K562 (cell line): ENCODE data around the gene BCAP31. TPM values are rescaled to one million over a fixed set of nuclear protein-coding genes. Genes with fewer than 3 reads are reported as not detected.

Experiments
- ATAC-seq: fragments of 200-7000 bp; cut with Tn5 transposase; 3 replicates; pipeline ENCODE4 v1.9.1; 2020; ENCODE audit warnings: moderate library complexity
- BruUV-seq: library from RNA; stranded (reverse); fragments of 400-500 nt; replicated peaks from 2 replicates; lab custom pipeline; 2021; lab: Mats Ljungman, UMichigan
- CTCF ChIA-PET: fragments of 300-600 bp; formaldehyde crosslinking; extraction: SDS; loops from one replicate; lab custom pipeline; 2021; ENCODE audit warnings: low intra/inter-chr PET ratio; lab: Yijun Ruan, JAX
- POLR2A ChIA-PET: fragments of 300-600, 350-650 bp; sonication (Branson Sonifier 250); formaldehyde crosslinking; extraction: SDS; loops from one replicate; lab custom pipeline; 2021; ENCODE audit warnings: antibody characterized with exemption, inconsistent platforms; lab: Yijun Ruan, JAX
- DNase-seq, 4 experiments: peaks; one replicate each; pipeline versions ENCODE4 v3.0.0 to v3.0.0-alpha.2; 2011 to 2018; ENCODE audit warnings: low spot score in 3 of 4, mixed read lengths in 3 of 4; ENCODE audit errors: extremely low read depth in 1 of 4
- FAIRE-seq: peaks from 2 replicates; lab custom pipeline; 2011; peaks lifted over from hg19 to GRCh38; lab: Jason Lieb, UNC
- H2AFZ ChIP-seq: 2 replicates; pipeline ENCODE4 v1.6.0; 2011; ENCODE audit warnings: low read depth, low read length, control low read depth, inconsistent platforms
- H3K27ac ChIP-seq: fragments of 200-600 bp; 3 replicates; pipeline ENCODE4 v1.8.0; 2011; ENCODE audit warnings: low read depth, mild to moderate bottlenecking, control low read depth, inconsistent platforms, low read length, moderate library complexity, mixed read lengths; ENCODE audit errors: extremely low read depth
- H3K27me3 ChIP-seq, 2 experiments: fragments of 300-600 bp in 1 of 2; 2 replicates in 1 of 2; 3 replicates in 1 of 2; pipeline versions ENCODE4 v1.6.0 to v1.8.0; 2011; ENCODE audit warnings: inconsistent platforms in 2 of 2, low read length in 2 of 2, mild to moderate bottlenecking in 1 of 2, mixed read lengths in 1 of 2, moderate library complexity in 1 of 2; ENCODE audit not compliant: control insufficient read depth in 2 of 2, insufficient read depth in 2 of 2
- H3K36me3 ChIP-seq: fragments of 300-600 bp; 3 replicates; pipeline ENCODE4 v1.8.0; 2011; ENCODE audit warnings: mild to moderate bottlenecking, low read length, inconsistent platforms; ENCODE audit not compliant: control insufficient read depth, insufficient read depth
- H3K4me1 ChIP-seq, 2 experiments: fragments of 200-600 bp in 1 of 2; replicated peaks in 1 of 2; 2 replicates in 1 of 2; 3 replicates in 1 of 2; pipeline versions ENCODE4 v1.5.1 to v1.8.0; 2011; ENCODE audit warnings: inconsistent platforms in 2 of 2, low read length in 2 of 2, mild to moderate bottlenecking in 1 of 2, mixed read lengths in 1 of 2, moderate library complexity in 1 of 2; ENCODE audit not compliant: control insufficient read depth in 2 of 2, insufficient read depth in 2 of 2
- H3K4me2 ChIP-seq: 2 replicates; pipeline ENCODE4 v1.6.1; 2011; ENCODE audit warnings: low read length, control low read depth, inconsistent platforms, mixed read lengths; ENCODE audit not compliant: insufficient read depth
- H3K4me3 ChIP-seq: fragments of 200-600 bp; sonication (generic), shearing (Covaris generic); 2 replicates; pipeline ENCODE4 v1.5.1; 2016; ENCODE audit warnings: control low read depth, inconsistent platforms
- H3K79me2 ChIP-seq: fragments of 200-600 bp; 3 replicates; pipeline ENCODE4 v1.8.0; 2011; ENCODE audit warnings: low read length, inconsistent platforms; ENCODE audit not compliant: control insufficient read depth, insufficient read depth
- H3K9ac ChIP-seq, 2 experiments: 2 replicates each; pipeline versions ENCODE4 v1.6.0 to v1.6.1; 2011; ENCODE audit warnings: low read depth in 2 of 2, low read length in 2 of 2, control low read depth in 1 of 2, inconsistent platforms in 1 of 2, mild to moderate bottlenecking in 1 of 2, mixed read lengths in 1 of 2; ENCODE audit not compliant: insufficient read depth in 1 of 2
- H3K9me1 ChIP-seq: one replicate; pipeline ENCODE4 v1.6.0; 2011; ENCODE audit warnings: inconsistent platforms, mild to moderate bottlenecking, low read length, moderate library complexity; ENCODE audit not compliant: control insufficient read depth, insufficient read depth
- H3K9me3 ChIP-seq: replicated peaks from 2 replicates; pipeline ENCODE4 v1.5.1; 2011; ENCODE audit warnings: low read depth, low read length, inconsistent platforms; ENCODE audit not compliant: control insufficient read depth, insufficient read depth
- H4K20me1 ChIP-seq: replicated peaks from 2 replicates; pipeline ENCODE4 v1.6.1; 2011; ENCODE audit warnings: low read length, inconsistent platforms, mixed read lengths; ENCODE audit not compliant: control insufficient read depth, insufficient read depth
- BCOR ChIP-seq: fragments of 450-650 bp; IDR thresholded peaks from 2 replicates; pipeline ENCODE4 v1.6.1; 2016
- CTBP1 ChIP-seq: fragments of 450-650 bp; IDR thresholded peaks from 2 replicates; pipeline ENCODE4 v1.6.1; 2016; ENCODE audit warnings: borderline replicate concordance
- MYC ChIP-seq, 2 experiments: fragments of 250-450 bp in 1 of 2; sonication (Bioruptor Pico) in 1 of 2; IDR thresholded peaks; 2 replicates each; pipeline versions ENCODE4 v1.5.1 to v1.6.1; 2012 to 2021; ENCODE audit warnings: low read depth in 2 of 2, borderline replicate concordance in 1 of 2, improper control_type of control experiment in 1 of 2, low read length in 1 of 2, mild to moderate bottlenecking in 1 of 2, moderate library complexity in 1 of 2
- NRF1 ChIP-seq, 2 experiments: fragments of 450-650 bp; IDR thresholded peaks in 1 of 2; conservative IDR thresholded peaks in 1 of 2; 2 replicates each; pipeline ENCODE4 v1.6.1; 2014; ENCODE audit warnings: mild to moderate bottlenecking in 2 of 2
- PCBP2 ChIP-seq: fragments of 200-400 bp; formaldehyde crosslinking; IDR thresholded peaks from 2 replicates; pipeline ENCODE4 v1.6.1; 2018; ENCODE audit warnings: low read length, low read depth, mild to moderate bottlenecking, moderate library complexity; ENCODE audit not compliant: poor library complexity, severe bottlenecking
- RAD21 ChIP-seq, 2 experiments: fragments of 250-450 bp in 1 of 2; fragments of 450-650 bp in 1 of 2; sonication (Bioruptor Pico) in 1 of 2; formaldehyde crosslinking in 1 of 2; IDR thresholded peaks in 1 of 2; conservative IDR thresholded peaks in 1 of 2; 2 replicates each; pipeline versions ENCODE4 v1.4.0 to v1.8.0; 2020 to 2022; ENCODE audit warnings: mild to moderate bottlenecking in 2 of 2, moderate library complexity in 1 of 2
- RCOR1 ChIP-seq, 2 experiments: IDR thresholded peaks; 2 replicates each; pipeline ENCODE4 v1.6.1; 2012; ENCODE audit warnings: low read depth in 2 of 2, low read length in 2 of 2, borderline replicate concordance in 1 of 2, improper control_type of control experiment in 1 of 2
- SMC3 ChIP-seq: conservative IDR thresholded peaks from 2 replicates; pipeline ENCODE4 v1.6.1; 2011; ENCODE audit warnings: low read depth, low read length, improper control_type of control experiment; ENCODE audit not compliant: insufficient read depth
- WGBS: fragments of 100-300 bp; shearing (Covaris generic); methylation state at CpG from one replicate; pipeline ENCODE4 v1.1.6; 2016; ENCODE audit warnings: low coverage, mixed read lengths; ENCODE audit not compliant: insufficient coverage; ENCODE audit errors: missing lambda C conversion rate; 5-methylcytosine and 5-hydroxymethylcytosine counted together
- in situ Hi-C: fragments of 300-500 bp; cut with MboI; formaldehyde crosslinking; loops from 4 replicates; pipeline ENCODE4 v1.15.0; 2018; ENCODE audit warnings: inconsistent platforms, mixed read lengths
- intact Hi-C: fragments of 100-400 bp; cut with micrococcal nuclease; formaldehyde crosslinking; loops from 2 replicates; pipeline ENCODE4 v1.14.2; 2022
- polyA plus RNA-seq, 8 experiments: library from polyadenylated mRNA; depleted of rRNA in 4 of 8; stranded (reverse) in 5 of 8; unstranded in 3 of 8; fragments of >200 nt; fragmentation: Nextera tagmentation in 2 of 8; fragmentation: Illumina TruSeq in 1 of 8; extraction: Ambion mirVana in 2 of 8; extraction: Trizol in 1 of 8; gene quantifications; 2 replicates each; pipeline versions ENCODE4 v1.2.1 to v1.2.3, GENCODE V29; 2011 to 2014; ENCODE audit warnings: inconsistent platforms in 1 of 8, missing spikeins in 1 of 8
- total RNA-seq, 7 experiments: library from RNA; depleted of rRNA in 6 of 7; stranded (reverse); fragments of >200 nt in 6 of 7; fragmentation: Illumina TruSeq in 2 of 7; extraction: Trizol in 2 of 7; gene quantifications; 2 replicates each; pipeline versions ENCODE4 v1.2.1 to v1.2.3, GENCODE V29; 2011 to 2021; ENCODE audit warnings: low replicate concordance in 1 of 7
- TF ChIP-seq, protein P1 (sequence below), 2 experiments: fragments of 450-650 bp; formaldehyde crosslinking in 1 of 2; IDR thresholded peaks; 2 replicates each; pipeline versions ENCODE4 v1.4.0 to v1.6.1; 2014 to 2020; ENCODE audit warnings: mild to moderate bottlenecking in 2 of 2, borderline replicate concordance in 1 of 2, low read depth in 1 of 2

BCAP31 gene
- total and polyA plus RNA-seq, 9 of the 15 experiments (the other 6 are each of a cell fraction or from before 2014, with no cell fraction given), result 156 to 683 (median 188) TPM

DNA sequence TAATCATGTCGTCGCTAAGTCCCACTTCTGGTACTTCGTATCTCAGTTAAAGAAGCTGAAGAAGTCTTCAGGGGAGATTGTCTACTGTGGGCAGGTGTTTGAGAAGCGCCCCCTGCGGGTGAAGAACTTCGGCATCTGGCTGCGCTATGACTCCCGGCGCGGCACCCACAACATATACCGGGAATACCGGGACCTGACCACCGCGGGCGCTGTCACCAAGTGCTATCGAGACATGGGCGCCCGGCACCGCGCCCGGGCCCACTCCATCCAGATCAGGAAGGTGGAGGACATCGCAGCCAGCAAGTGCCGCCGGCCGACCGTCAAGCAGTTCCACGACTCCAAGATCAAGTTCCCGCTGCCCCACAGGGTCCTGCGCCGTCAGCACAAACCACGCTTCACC, 61.9 kb downstream of the BCAP31 start:
- Histone ChIP-seq H3K4me2 (peak overlapping the region; percentile 46; the same call in 1 of the 2 replicates), H3K36me3 (no peaks in the 10 kb centered on the region), H2AFZ (peak overlapping the region; percentile 59), H3K27ac (no peak overlapping the region), H3K9me3 (0 out of 2 replicates have a peak, but pooled peaks cover 2% of the 10 kb centered on the region), H3K9ac (peak overlapping the region in 1 of 2 experiments; percentile 81; a peak in 1 of 4 replicates), H3K4me3 (peak overlapping the region; percentile 29), H3K27me3 (peaks cover 2 to 16% of the 10 kb centered on the region in 2 experiments; a peak in 3 of 5 replicates), H3K4me1 (peaks cover 0 to 8% of the 10 kb centered on the region in 2 experiments; a peak in 2 of 5 replicates), H3K9me1 (no peaks in the 10 kb centered on the region), H3K79me2 (no peaks in the 10 kb centered on the region), H4K20me1 (no peaks in the 10 kb centered on the region)
- ChIA-PET POLR2A (no interaction called here), CTCF (interaction anchor here (1.6 kb wide), 1 partner anchor 107 kb away, joined by 3 read pairs; no protein-coding TSS in a partner anchor)
- WGBS, result 3% methylated on average over 14 of the region's 31 CpGs
- FAIRE-seq (peak; percentile 74), DNase-seq (peak in 2 of 4 experiments; percentile 23 to 76), ATAC-seq (peak; percentile 79)
- in situ Hi-C loops (loop anchor here (10.0 kb wide), 1 partner anchor 717 kb away; no protein-coding TSS in a partner anchor), intact Hi-C loops (loop anchor here (1.0 to 10.0 kb wide), 2 partner anchors 52 to 707 kb away; no protein-coding TSS in a partner anchor)
- BruUV-seq, result no TSS peak
- TF ChIP-seq CTBP1 (0 out of 2 replicates have a peak, but pooled peaks have one; percentile 43), BCOR (0 out of 2 replicates have a peak, but pooled peaks have one; percentile 25), MYC (IDR thresholded peaks at IDR 0.05; ENCODE audit: low read depth, low read length) (0 out of 2 replicates have a peak, but pooled peaks have one; percentile 15), MYC (CRISPR knock-in tag; IDR thresholded peaks at IDR 0.05; ENCODE audit: borderline replicate concordance, low read depth) (no peak), NRF1 (conservative IDR thresholded peaks at IDR 0.05 in 1 of 2, IDR thresholded peaks at IDR 0.05 in 1 of 2) (peak; percentile 26 to 50; a peak in 3 of 4 replicates), PCBP2 (no peak), SMC3 (peak; percentile 28; the same call in 1 of the 2 replicates), RCOR1 (IDR thresholded peaks at IDR 0.05; ENCODE audit: borderline replicate concordance in 1 of 2, low read depth in 2 of 2, low read length in 2 of 2) (peak in 1 of 2 experiments; percentile 35; a peak in 1 of 4 replicates), RAD21 (CRISPR knock-in tag; conservative IDR thresholded peaks at IDR 0.05 in 1 of 2, IDR thresholded peaks at IDR 0.05 in 1 of 2) (peak; percentile 35 to 68)
- TF ChIP-seq, protein P1, sequence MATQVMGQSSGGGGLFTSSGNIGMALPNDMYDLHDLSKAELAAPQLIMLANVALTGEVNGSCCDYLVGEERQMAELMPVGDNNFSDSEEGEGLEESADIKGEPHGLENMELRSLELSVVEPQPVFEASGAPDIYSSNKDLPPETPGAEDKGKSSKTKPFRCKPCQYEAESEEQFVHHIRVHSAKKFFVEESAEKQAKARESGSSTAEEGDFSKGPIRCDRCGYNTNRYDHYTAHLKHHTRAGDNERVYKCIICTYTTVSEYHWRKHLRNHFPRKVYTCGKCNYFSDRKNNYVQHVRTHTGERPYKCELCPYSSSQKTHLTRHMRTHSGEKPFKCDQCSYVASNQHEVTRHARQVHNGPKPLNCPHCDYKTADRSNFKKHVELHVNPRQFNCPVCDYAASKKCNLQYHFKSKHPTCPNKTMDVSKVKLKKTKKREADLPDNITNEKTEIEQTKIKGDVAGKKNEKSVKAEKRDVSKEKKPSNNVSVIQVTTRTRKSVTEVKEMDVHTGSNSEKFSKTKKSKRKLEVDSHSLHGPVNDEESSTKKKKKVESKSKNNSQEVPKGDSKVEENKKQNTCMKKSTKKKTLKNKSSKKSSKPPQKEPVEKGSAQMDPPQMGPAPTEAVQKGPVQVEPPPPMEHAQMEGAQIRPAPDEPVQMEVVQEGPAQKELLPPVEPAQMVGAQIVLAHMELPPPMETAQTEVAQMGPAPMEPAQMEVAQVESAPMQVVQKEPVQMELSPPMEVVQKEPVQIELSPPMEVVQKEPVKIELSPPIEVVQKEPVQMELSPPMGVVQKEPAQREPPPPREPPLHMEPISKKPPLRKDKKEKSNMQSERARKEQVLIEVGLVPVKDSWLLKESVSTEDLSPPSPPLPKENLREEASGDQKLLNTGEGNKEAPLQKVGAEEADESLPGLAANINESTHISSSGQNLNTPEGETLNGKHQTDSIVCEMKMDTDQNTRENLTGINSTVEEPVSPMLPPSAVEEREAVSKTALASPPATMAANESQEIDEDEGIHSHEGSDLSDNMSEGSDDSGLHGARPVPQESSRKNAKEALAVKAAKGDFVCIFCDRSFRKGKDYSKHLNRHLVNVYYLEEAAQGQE (IDR thresholded peaks at IDR 0.05; ENCODE audit: borderline replicate concordance), result peak; percentile 39; the same call in 1 of the 2 replicates
- TF ChIP-seq, protein P1 (CRISPR knock-in tag; IDR thresholded peaks at IDR 0.05; ENCODE audit: low read depth), result no peak
